NT2/D1 (cell line): ENCODE results near the gene UBA5.

Experiments
- YY1 ChIP-seq: IDR thresholded peaks from 2 replicates; pipeline ENCODE4 v1.6.1; 2011; ENCODE audit not compliant: insufficient read length, insufficient read depth
- ZNF274 ChIP-seq: IDR thresholded peaks from 2 replicates; pipeline ENCODE4 v1.6.1; 2011; ENCODE audit warnings: mild to moderate bottlenecking, low read depth, low read length

GRCh38 chr3:132721479-132722164 lies 61.5 kb downstream of the UBA5 start:
- TF ChIP-seq YY1 (no peak), ZNF274 (no peak)
